Heart right ventricle (tissue), 16 donors: ENCODE data around the gene POU1F1. TPM values are rescaled to one million over a fixed set of nuclear protein-coding genes. Genes with fewer than 3 reads are reported as not detected.

Experiments
- ATAC-seq, 8 donors: fragments of 200-7000 bp; cut with Tn5 transposase; one replicate each; pipeline ENCODE4 v1.9.1; 2020; ENCODE audit warnings: mild to moderate bottlenecking in 8 of 8, moderate library complexity in 8 of 8, moderate number of reproducible peaks in 1 of 8
- DNase-seq, 2 donors: peaks; one replicate each; pipeline ENCODE4 v3.0.0-alpha.2; 2020
- H3K27ac ChIP-seq, 10 donors: fragments of 200-600 bp; sonication (generic) in 2 of 10; one replicate each; pipeline versions ENCODE4 v1.5.0 to v1.8.0; 2020 to 2022; ENCODE audit warnings: mild to moderate bottlenecking in 3 of 10
- H3K27me3 ChIP-seq, 7 donors: fragments of 200-600 bp; one replicate each; pipeline ENCODE4 v1.8.0; 2021 to 2022; ENCODE audit warnings: mild to moderate bottlenecking in 2 of 7
- H3K36me3 ChIP-seq, 9 donors: fragments of 200-600 bp; sonication (generic) in 1 of 9; one replicate each; pipeline versions ENCODE4 v1.5.0 to v1.8.0; 2020 to 2022; ENCODE audit warnings: mild to moderate bottlenecking in 2 of 9
- H3K4me1 ChIP-seq, 9 donors: fragments of 200-600 bp; sonication (generic) in 1 of 9; one replicate each; pipeline versions ENCODE4 v1.5.0 to v1.8.0; 2020 to 2022; ENCODE audit warnings: mild to moderate bottlenecking in 4 of 9
- H3K4me3 ChIP-seq, 10 donors: fragments of 200-600 bp; sonication (generic) in 2 of 10; one replicate each; pipeline versions ENCODE4 v1.5.0 to v1.8.0; 2020 to 2022; ENCODE audit warnings: mild to moderate bottlenecking in 7 of 10, moderate library complexity in 2 of 10
- H3K9me3 ChIP-seq, 11 donors: fragments of 200-600 bp in 10 of 11; sonication (generic) in 2 of 11; one replicate each; pipeline versions ENCODE4 v1.5.0 to v1.8.0; 2013 to 2022; ENCODE audit warnings: mild to moderate bottlenecking in 2 of 11, control low read depth in 1 of 11, moderate library complexity in 1 of 11
- WGBS, 2 donors: extraction: QIAGEN DNeasy Blood & Tissue Kit; methylation state at CpG; one replicate each; pipeline ENCODE4 v1.1.7; 2013; ENCODE audit warnings: inconsistent platforms in 1 of 2; 5-methylcytosine and 5-hydroxymethylcytosine counted together
- intact Hi-C, 10 donors: fragments of 100-400 bp; cut with DNase I; formaldehyde crosslinking; loops; one replicate each; pipeline versions ENCODE4 v1.11.1 to v1.14.2; 2022
- polyA plus RNA-seq, 2 donors: library from polyadenylated mRNA; stranded (reverse); fragments of 200-250 nt; gene quantifications; one replicate each; pipeline ENCODE4 v1.2.3, GENCODE V29; 2013
- total RNA-seq, 10 donors: library from RNA; stranded (reverse); fragmentation: NEBNext Ultra II Directional in 3 of 10; extraction: Animal tissue kit (Norgen Biotek cat#: 25700) in 3 of 10; gene quantifications; one replicate each; pipeline versions ENCODE4 v1.2.1 to v1.2.4, GENCODE V29; 2021 to 2023
- TF ChIP-seq, protein P1 (sequence below), 9 donors: fragments of 200-600 bp; sonication (generic) in 2 of 9; IDR thresholded peaks; one replicate each; pipeline versions ENCODE4 v1.5.0 to v1.8.0; 2021 to 2022; ENCODE audit warnings: antibody characterized with exemption in 9 of 9, mild to moderate bottlenecking in 5 of 9, moderate library complexity in 1 of 9
- donor health status: Arrhythmogenic right ventricular cardiomyopathy.
- donor health status: ischemic (EF 13 %, LVEDD 7.1; RV severe dilation, severe dysfunction).
- donor health status: healthy with polysubstance abuse.
- donor health status: DM: no; HTN: yes; CAD: no.
- donor health status: DM: no; HTN: no; CAD: no.
- donor health status: ischemic (EF 25% LVEDD 6.9; RV normal size, moderate dysfunction).
- donor health status: ischemic (EF 25% LVEDD 5.7; RV mildly dilated, moderate dysfunction).
- donor health status: healthy.
- donor health status: DM: yes; HTN: yes; CAD: no.
- donor health status: Ischemic cardiomyopathy.
- donor health status: ischemic (EF 35%, LVEDD 5.7; RV mildly dilated, moderate dysfunction).
- donor health status: nonischemic (EF 11% LVEDD 7.7; RV severe dilation, severe dysfunction).
- donor health status: DM: yes; HTN: yes; CAD: no.
- donor health status: PGD.
- donor health status: ischemic (EF 29% LVEDD 5.4; RV normal size, mild dysfunction).
- donor health status: nonischemic (EF 23%, LVEDD 6.1; RV moderate dilation, normal function).

POU1F1 gene
- total and polyA plus RNA-seq, 12 donors = not detected

DNA sequence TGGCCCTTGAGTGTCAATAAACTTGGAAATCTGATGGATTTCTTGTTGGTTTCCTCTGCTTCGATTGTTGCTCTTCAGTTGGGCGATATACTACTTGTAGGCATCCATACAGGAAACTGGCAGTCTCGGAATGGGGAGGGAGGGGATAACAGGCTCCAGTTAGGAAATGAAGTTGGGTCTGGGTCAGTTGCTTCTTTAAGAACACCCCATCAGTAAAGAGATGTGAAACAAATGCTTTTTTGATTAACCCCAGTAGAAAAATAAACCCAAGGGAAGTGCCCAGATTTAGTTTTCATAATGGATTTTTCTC lies 48.6 kb downstream of the POU1F1 start:
- no peak for DNase-seq
- no peaks in the 10 kb centered on the region for H3K36me3 ChIP-seq
- H3K4me1 ChIP-seq = peaks cover 0 to 48% (median 26%) of the 10 kb centered on the region in 9 donors
- peak in 1 of 8 donors; percentile 2 for ATAC-seq
- H3K9me3 ChIP-seq = no peaks in the 10 kb centered on the region
- H3K27ac ChIP-seq = peak overlapping the region in 8 of 10 donors; percentile 85 to 97 (median 95)
- TF ChIP-seq, protein P1, sequence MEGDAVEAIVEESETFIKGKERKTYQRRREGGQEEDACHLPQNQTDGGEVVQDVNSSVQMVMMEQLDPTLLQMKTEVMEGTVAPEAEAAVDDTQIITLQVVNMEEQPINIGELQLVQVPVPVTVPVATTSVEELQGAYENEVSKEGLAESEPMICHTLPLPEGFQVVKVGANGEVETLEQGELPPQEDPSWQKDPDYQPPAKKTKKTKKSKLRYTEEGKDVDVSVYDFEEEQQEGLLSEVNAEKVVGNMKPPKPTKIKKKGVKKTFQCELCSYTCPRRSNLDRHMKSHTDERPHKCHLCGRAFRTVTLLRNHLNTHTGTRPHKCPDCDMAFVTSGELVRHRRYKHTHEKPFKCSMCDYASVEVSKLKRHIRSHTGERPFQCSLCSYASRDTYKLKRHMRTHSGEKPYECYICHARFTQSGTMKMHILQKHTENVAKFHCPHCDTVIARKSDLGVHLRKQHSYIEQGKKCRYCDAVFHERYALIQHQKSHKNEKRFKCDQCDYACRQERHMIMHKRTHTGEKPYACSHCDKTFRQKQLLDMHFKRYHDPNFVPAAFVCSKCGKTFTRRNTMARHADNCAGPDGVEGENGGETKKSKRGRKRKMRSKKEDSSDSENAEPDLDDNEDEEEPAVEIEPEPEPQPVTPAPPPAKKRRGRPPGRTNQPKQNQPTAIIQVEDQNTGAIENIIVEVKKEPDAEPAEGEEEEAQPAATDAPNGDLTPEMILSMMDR (IDR thresholded peaks at IDR 0.05) = no peak
- peak overlapping the region; percentile 71 to 100 (median 96) for H3K4me3 ChIP-seq
- WGBS, 2 donors = 0 to 3% methylated on average over 3 of the region's 3 CpGs
- intact Hi-C loops = no loop called here
- H3K27me3 ChIP-seq = peaks cover 0 to 2% (median 0%) of the 10 kb centered on the region in 7 donors

DNA sequence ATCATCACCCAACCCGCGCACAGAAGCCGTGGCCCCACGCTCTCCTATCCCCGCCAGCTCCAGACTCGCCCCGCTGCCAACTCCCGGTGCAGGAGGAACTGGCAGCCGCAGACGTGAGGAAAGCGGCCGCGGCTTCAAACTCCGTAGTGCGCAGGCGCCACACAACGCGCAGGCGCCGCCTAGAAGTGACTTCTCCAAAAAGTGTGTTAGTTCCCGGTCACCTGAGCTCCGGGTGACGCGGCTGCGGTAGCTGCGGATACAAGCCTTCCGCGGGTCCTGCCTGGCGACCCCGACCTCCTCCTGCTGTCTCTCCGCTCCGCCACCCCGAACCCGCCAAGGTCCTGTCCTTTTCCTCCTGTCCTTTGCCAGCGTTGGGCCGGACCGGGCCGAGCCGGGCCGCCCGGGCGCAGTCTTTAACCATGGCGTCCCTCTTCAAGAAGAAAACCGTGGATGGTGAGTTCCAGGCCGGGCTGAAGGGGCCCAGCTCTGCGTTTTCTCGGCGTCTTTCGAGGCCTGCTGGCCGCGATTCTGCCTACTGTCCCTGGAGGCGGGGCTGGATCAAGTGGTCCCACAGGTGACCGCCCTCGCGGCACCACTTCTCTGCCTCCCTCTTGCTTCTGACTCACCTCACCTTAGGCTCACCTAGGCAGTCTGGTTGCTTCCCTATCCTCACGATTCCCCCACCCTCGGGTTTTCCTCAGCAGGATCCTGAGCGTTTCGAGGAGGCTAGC lies 49.1 kb downstream of the POU1F1 start, which contains the start of gene CHMP2B:
CHMP2B (plus strand) TSS at position 206 of the 731 bp plus-strand sequence; CDS start at position 420, 214 bp downstream.
- WGBS, 2 donors = 0% methylated on average over 59 of the region's 59 CpGs
- TF ChIP-seq, protein P1 (IDR thresholded peaks at IDR 0.05) = no peak
- Histone ChIP-seq H3K27ac (peak within 1 kb of the TSS; percentile 70 to 97 (median 92)), H3K4me1 (peaks cover 0 to 42% (median 26%) of the 10 kb centered on the region in 9 donors), H3K27me3 (peaks cover 0 to 5% (median 0%) of the 10 kb centered on the region in 7 donors), H3K9me3 (no peaks in the 10 kb centered on the region), H3K36me3 (no peaks in the 10 kb centered on the region), H3K4me3 (peak within 1 kb of the TSS; percentile 71 to 100 (median 96))
- DNase-seq (peak; percentile 93 to 95), ATAC-seq (peak; percentile 97 to 99 (median 99))
- intact Hi-C loops = no loop called here

DNA sequence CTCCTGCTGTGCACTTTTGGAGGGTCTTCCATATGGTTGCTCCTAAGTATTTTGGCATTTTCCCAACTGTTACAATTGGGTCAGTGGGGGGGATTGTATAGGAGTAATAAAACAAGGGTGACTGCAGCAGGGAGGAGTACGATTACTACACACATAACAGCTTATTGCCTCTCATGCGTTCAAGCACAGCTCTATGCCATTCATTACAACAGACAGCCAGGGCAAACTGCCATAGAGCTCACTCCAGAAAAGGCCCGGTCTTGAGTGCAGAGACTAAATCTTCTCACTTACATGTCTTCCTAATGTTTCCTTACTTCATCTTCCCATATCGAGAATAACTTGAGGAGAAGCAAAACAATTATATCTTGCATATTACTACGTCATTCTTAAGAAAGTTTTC lies 50.7 kb downstream of the POU1F1 start:
- Histone ChIP-seq H3K4me3 (peak overlapping the region in 2 of 10 donors; percentile 91 to 94), H3K36me3 (no peaks in the 10 kb centered on the region), H3K27ac (no peak overlapping the region), H3K9me3 (no peaks in the 10 kb centered on the region), H3K4me1 (peaks cover 0 to 31% (median 22%) of the 10 kb centered on the region in 9 donors), H3K27me3 (peaks cover 0 to 5% (median 0%) of the 10 kb centered on the region in 7 donors)
- TF ChIP-seq, protein P1 (IDR thresholded peaks at IDR 0.05) = no peak
- intact Hi-C loops = no loop called here
- 56 to 63% methylated on average over 5 of the region's 5 CpGs for WGBS, 2 donors
- no peak for DNase-seq
- ATAC-seq = no peak

DNA sequence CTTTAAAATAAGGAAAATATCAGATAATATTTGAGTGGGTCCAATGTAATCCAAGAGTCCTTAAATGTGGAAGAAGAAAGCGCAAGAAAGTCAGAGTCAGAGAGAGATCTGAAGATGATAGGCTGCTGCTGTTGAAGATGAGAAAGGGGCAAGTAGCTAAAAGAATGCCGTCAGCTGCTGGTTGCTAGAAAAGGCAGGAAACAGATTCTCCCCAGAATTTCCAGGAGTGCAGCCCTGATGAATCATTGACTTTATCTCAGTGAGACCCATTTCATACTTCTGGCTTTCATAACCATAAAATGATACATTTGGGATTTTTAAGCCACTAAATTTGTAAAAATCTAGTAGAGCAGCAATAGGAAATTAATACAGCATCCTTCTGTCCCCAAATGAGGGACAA lies 56.8 kb downstream of the POU1F1 start:
- ATAC-seq (no peak), DNase-seq (no peak)
- no peaks in the 10 kb centered on the region for H3K9me3 ChIP-seq
- no peaks in the 10 kb centered on the region for H3K36me3 ChIP-seq
- 85 to 86% methylated on average over 2 of the region's 2 CpGs for WGBS, 2 donors
- no peak overlapping the region for H3K27ac ChIP-seq
- TF ChIP-seq, protein P1 (IDR thresholded peaks at IDR 0.05) = no peak
- intact Hi-C loops = no loop called here
- peaks cover 0 to 24% (median 7%) of the 10 kb centered on the region in 7 donors for H3K27me3 ChIP-seq
- no peaks in the 10 kb centered on the region for H3K4me1 ChIP-seq
- no peak overlapping the region for H3K4me3 ChIP-seq
